HG03097 (cell line): ENCODE measurements around the gene ARHGEF10L.
"Not testable (repeated sequence)": the region's sequence is repeated elsewhere in the genome, so short reads cannot be mapped to it uniquely, and the experiment has no call there.

Experiments used
- ATAC-seq: cut with Tn5 transposase; IDR thresholded peaks from one replicate; pipeline ENCODE4 v1.9.1; 2021; ENCODE audit not compliant: unreplicated experiment, low FRiP score

ARHGEF10L gene

GRCh38 chr1:17725811-17726582 is 186.5 kb downstream of the ARHGEF10L start:
- ATAC-seq: no peak

- no peak for ATAC-seq
These were observed 188.7 kb downstream of the ARHGEF10L start for GRCh38 chr1:17728123-17728712.

GRCh38 chr1:17729248-17729647 is 189.8 kb downstream of the ARHGEF10L start:
- ATAC-seq: no peak

GRCh38 chr1:17729909-17730308 is 190.4 kb downstream of the ARHGEF10L start:
- ATAC-seq: no peak

- ATAC-seq: no peak
These were observed 192.0 kb downstream of the ARHGEF10L start for GRCh38 chr1:17731460-17731859.

GRCh38 chr1:17732475-17732874 is 193.0 kb downstream of the ARHGEF10L start:
- ATAC-seq: no peak

GRCh38 chr1:17733661-17734060 is 194.2 kb downstream of the ARHGEF10L start:
- no peak for ATAC-seq

- ATAC-seq: no peak
These were observed 195.1 kb downstream of the ARHGEF10L start for GRCh38 chr1:17734609-17735008.

- no peak for ATAC-seq
These were observed 195.8 kb downstream of the ARHGEF10L start for GRCh38 chr1:17735348-17735747.

- no peak for ATAC-seq
These were observed 196.3 kb downstream of the ARHGEF10L start for GRCh38 chr1:17735793-17736192.

GRCh38 chr1:17736625-17737024 is 197.1 kb downstream of the ARHGEF10L start:
- ATAC-seq: no peak

- ATAC-seq: no peak
These were observed 199.6 kb downstream of the ARHGEF10L start for GRCh38 chr1:17739050-17739449.

- no peak for ATAC-seq
These were observed 201.6 kb downstream of the ARHGEF10L start for GRCh38 chr1:17741052-17741451.

GRCh38 chr1:17742583-17742982 is 203.1 kb downstream of the ARHGEF10L start:
- ATAC-seq: no peak

GRCh38 chr1:17743008-17743647 is 203.6 kb downstream of the ARHGEF10L start:
- no peak for ATAC-seq

- ATAC-seq: no peak
These were observed 204.4 kb downstream of the ARHGEF10L start for GRCh38 chr1:17743925-17744324.

GRCh38 chr1:17744666-17745478 is 205.4 kb downstream of the ARHGEF10L start:
- no peak for ATAC-seq

GRCh38 chr1:17745479-17745955 is 206.0 kb downstream of the ARHGEF10L start:
- ATAC-seq: no peak

- not testable (repeated sequence) for ATAC-seq
These were observed 206.8 kb downstream of the ARHGEF10L start for GRCh38 chr1:17746281-17746680.

GRCh38 chr1:17746920-17747319 is 207.4 kb downstream of the ARHGEF10L start:
- ATAC-seq: no peak
